ENCODE data around the gene TMEM200C. TPM values are rescaled to one million over a fixed set of nuclear protein-coding genes. Genes with fewer than 3 reads are reported as not detected.

TMEM200C gene
- total RNA-seq, 4 donors from 2014 or later: 0.08 to 0.13 TPM; not detected in 2

DNA sequence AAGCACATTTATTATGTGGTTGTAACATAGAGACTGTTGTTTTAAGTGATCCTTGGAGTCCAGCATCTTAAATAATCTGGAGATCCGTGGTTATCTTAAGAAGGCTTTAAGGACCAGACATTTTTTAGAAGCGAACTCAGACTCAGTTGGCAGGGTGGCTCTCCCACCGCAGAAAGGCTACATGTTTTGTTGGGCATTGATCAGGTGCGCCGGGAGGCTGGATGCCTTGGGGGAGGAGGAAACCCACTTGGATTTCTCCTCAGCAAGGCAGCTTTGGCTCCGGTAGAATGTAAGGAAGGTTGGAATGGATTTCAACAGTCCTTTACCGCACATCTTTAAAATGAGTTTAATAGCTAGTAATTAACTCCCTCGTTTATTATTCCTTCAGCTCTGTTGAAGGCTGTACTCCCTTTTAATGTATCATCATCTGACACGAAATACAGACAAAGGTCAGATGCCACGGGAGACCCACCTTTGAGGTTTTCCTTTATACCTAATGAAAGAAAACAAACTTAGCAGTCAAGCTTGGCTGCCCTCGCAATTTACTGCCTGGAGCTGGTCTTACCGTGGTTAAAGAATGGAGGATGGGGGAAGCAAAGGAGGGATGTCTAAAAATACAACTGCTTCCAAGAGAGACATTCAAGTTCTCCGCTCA, 1.2 kb downstream of the TMEM200C start:
- no peaks in the 10 kb centered on the region for H3K36me3 ChIP-seq
- H3K4me3 ChIP-seq (replicated peaks in 1 of 3): no peak overlapping the region
- DNase-seq: no peak
- WGBS, 2 donors: 22 to 24% methylated on average over 13 of the region's 13 CpGs
- peaks cover 12 to 18% of the 10 kb centered on the region in 2 donors for H3K4me1 ChIP-seq
- peaks cover 22% of the 10 kb centered on the region for H3K27me3 ChIP-seq
- H3K27ac ChIP-seq: no peak overlapping the region
- TF ChIP-seq, protein P1, sequence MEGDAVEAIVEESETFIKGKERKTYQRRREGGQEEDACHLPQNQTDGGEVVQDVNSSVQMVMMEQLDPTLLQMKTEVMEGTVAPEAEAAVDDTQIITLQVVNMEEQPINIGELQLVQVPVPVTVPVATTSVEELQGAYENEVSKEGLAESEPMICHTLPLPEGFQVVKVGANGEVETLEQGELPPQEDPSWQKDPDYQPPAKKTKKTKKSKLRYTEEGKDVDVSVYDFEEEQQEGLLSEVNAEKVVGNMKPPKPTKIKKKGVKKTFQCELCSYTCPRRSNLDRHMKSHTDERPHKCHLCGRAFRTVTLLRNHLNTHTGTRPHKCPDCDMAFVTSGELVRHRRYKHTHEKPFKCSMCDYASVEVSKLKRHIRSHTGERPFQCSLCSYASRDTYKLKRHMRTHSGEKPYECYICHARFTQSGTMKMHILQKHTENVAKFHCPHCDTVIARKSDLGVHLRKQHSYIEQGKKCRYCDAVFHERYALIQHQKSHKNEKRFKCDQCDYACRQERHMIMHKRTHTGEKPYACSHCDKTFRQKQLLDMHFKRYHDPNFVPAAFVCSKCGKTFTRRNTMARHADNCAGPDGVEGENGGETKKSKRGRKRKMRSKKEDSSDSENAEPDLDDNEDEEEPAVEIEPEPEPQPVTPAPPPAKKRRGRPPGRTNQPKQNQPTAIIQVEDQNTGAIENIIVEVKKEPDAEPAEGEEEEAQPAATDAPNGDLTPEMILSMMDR (IDR thresholded peaks at IDR 0.05): no peak
- TF ChIP-seq POLR2A (IDR thresholded peaks at IDR 0.05): no peak
- intact Hi-C loops (cut with DNase I): no loop called here
- no peaks in the 10 kb centered on the region for H3K9me3 ChIP-seq

DNA sequence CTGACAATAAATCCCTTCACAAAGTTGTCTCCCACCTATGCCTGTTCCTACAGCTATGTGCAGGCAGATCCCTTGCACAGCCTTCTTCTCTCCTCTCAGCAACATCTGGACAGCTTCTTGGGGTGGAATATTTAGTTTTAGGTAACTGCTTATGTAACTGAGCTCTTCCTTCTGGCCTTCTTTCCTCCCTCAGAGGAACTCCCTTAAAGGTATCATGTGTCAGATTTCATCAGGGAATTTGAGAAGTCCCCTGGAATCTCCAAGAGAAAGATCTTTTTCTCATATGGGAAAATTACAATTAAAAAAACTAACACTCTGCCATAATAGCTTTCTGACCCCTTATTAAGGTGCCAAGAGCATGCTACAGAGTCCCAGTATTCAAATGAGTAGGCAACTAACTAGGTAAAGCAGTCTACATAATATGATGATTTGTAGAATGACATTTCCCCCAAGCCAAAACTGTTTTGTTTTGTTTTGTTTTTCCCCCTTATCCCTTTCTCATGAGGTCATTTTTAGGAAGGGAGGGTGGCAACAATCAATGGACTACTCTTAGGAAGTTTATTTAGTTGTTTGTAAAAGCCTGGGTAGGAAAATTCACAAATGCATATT, 2.4 kb downstream of the TMEM200C start:
- intact Hi-C loops (cut with DNase I): no loop called here

DNA sequence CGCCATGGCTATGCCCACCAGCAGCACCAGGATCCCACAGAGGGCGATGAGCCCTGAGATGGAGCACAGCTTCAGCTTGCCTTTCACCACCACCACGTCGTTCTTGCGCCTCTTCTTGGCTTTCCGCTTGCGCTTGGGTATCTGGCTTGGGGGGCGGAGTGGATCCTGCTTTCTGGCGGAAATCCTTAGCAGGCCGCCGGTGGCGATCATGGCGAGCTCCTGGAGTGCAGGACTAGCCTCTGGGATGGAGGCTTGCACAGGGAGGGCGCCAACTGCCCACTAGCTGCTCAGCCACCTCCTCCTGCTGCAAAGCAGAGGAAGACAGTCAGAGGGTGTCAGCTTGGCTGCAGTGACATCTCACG, 3.5 kb downstream of the TMEM200C start:
- Histone ChIP-seq H3K27ac (no peak overlapping the region), H3K4me3 (replicated peaks in 1 of 3) (no peak overlapping the region), H3K27me3 (peaks cover 14% of the 10 kb centered on the region), H3K9me3 (no peaks in the 10 kb centered on the region), H3K4me1 (peaks cover 12 to 18% of the 10 kb centered on the region in 2 donors), H3K36me3 (no peaks in the 10 kb centered on the region)
- 65 to 78% methylated on average over 14 to 15 of the region's 15 CpGs for WGBS, 2 donors
- intact Hi-C loops (cut with DNase I): no loop called here
- TF ChIP-seq, protein P1 (IDR thresholded peaks at IDR 0.05): no peak
- no peak for TF ChIP-seq POLR2A (IDR thresholded peaks at IDR 0.05)
- DNase-seq: no peak

More for the DNA sequence above, 2.4 kb downstream of the TMEM200C start:
- Histone ChIP-seq H3K4me3 (replicated peaks in 1 of 3) (no peak overlapping the region), H3K9me3 (no peaks in the 10 kb centered on the region), H3K27ac (no peak overlapping the region), H3K4me1 (peaks cover 12 to 18% of the 10 kb centered on the region in 2 donors), H3K36me3 (no peaks in the 10 kb centered on the region), H3K27me3 (peaks cover 17% of the 10 kb centered on the region)
- no peak for DNase-seq
- TF ChIP-seq, protein P1 (IDR thresholded peaks at IDR 0.05): no peak
- no peak for TF ChIP-seq POLR2A (IDR thresholded peaks at IDR 0.05)

DNA sequence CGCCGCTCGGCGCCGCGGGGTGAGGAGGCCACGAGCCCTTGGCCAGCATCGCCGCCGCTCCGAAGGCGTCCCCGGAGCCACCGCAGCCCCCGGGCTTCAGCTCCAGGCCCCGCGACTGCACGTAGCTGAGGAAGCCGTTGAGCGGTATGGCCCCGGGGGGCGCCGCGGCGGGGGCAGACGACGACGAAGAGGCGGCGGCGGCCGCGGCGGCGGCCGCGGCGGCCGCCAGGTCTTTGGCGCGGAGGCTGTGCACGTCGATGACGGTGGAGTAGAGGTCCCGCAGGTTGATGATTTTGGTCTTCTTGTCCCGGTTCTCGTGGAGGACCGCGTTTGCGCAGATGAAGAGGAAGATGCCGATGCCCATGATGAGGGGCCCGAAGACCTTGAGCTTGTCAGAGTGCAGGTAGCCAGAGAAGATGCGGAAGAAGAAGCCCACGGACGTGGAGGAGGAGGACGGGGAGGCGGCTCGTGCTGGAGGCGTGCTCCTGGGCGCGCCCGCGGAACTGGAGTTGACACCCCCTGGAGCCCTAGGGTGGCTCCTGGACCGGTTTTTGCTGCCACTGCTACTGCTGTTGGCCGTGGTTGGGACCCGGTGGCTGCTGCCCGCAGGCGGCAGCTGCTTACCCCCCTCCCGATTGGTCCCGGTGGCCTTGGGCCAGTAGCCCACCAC, 4.0 kb downstream of the TMEM200C start:
- intact Hi-C loops (cut with DNase I): no loop called here

More for the DNA sequence above, 4.0 kb downstream of the TMEM200C start:
- Histone ChIP-seq H3K27me3 (peaks cover 14% of the 10 kb centered on the region), H3K36me3 (no peaks in the 10 kb centered on the region), H3K9me3 (no peaks in the 10 kb centered on the region), H3K4me3 (replicated peaks in 1 of 3) (peak overlapping the region in 2 of 3 donors; percentile 20 to 69), H3K4me1 (peaks cover 12 to 18% of the 10 kb centered on the region in 2 donors), H3K27ac (no peak overlapping the region)
- DNase-seq: no peak
- WGBS, 2 donors: 29 to 41% methylated on average over 27 to 28 of the region's 70 CpGs
- TF ChIP-seq, protein P1 (IDR thresholded peaks at IDR 0.05): no peak
- TF ChIP-seq POLR2A (IDR thresholded peaks at IDR 0.05): no peak
